ENCODE measurements around the gene TPM3. TPM values are rescaled to one million over a fixed set of nuclear protein-coding genes. Genes with fewer than 3 reads are reported as not detected.
"Not testable (repeated sequence)": the region's sequence is repeated elsewhere in the genome, so short reads cannot be mapped to it uniquely, and the experiment has no call there.

The TPM3 gene
- total RNA-seq, 1 donor from 2014 or later = 466 TPM

- no peak overlapping the region for H3K27ac Mint-ChIP-seq
- no peaks in the 10 kb centered on the region for H3K9me3 Mint-ChIP-seq
- H3K36me3 Mint-ChIP-seq (ENCODE audit: low read depth) = no peaks in the 10 kb centered on the region
- ChIA-PET CTCF (no interaction called here), POLR2A (no interaction called here)
- no peaks in the 10 kb centered on the region for H3K4me1 Mint-ChIP-seq
- intact Hi-C loops (cut with micrococcal nuclease) = no loop called here
- H3K4me3 Mint-ChIP-seq = no peak overlapping the region
- DNase-seq = no peak
- TF ChIP-seq, protein P1, sequence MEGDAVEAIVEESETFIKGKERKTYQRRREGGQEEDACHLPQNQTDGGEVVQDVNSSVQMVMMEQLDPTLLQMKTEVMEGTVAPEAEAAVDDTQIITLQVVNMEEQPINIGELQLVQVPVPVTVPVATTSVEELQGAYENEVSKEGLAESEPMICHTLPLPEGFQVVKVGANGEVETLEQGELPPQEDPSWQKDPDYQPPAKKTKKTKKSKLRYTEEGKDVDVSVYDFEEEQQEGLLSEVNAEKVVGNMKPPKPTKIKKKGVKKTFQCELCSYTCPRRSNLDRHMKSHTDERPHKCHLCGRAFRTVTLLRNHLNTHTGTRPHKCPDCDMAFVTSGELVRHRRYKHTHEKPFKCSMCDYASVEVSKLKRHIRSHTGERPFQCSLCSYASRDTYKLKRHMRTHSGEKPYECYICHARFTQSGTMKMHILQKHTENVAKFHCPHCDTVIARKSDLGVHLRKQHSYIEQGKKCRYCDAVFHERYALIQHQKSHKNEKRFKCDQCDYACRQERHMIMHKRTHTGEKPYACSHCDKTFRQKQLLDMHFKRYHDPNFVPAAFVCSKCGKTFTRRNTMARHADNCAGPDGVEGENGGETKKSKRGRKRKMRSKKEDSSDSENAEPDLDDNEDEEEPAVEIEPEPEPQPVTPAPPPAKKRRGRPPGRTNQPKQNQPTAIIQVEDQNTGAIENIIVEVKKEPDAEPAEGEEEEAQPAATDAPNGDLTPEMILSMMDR (IDR thresholded peaks at IDR 0.05) = no peak
- H3K27me3 Mint-ChIP-seq = no peaks in the 10 kb centered on the region
- no peak for ATAC-seq (ENCODE audit: low read depth)
Observed at GRCh38 chr1:154141240-154141639, 50.7 kb downstream of the TPM3 start.

- Mint-ChIP-seq H3K27ac (no peak overlapping the region), H3K4me1 (no peaks in the 10 kb centered on the region), H3K4me3 (no peak overlapping the region), H3K27me3 (no peaks in the 10 kb centered on the region), H3K9me3 (no peaks in the 10 kb centered on the region), H3K36me3 (ENCODE audit: low read depth) (no peaks in the 10 kb centered on the region)
- ATAC-seq (ENCODE audit: low read depth) (no peak), DNase-seq (no peak)
- ChIA-PET CTCF (no interaction called here), POLR2A (interaction anchor here (0.6 to 0.7 kb wide), 2 partner anchors 33 to 94 kb away, joined by 3 read pairs; no protein-coding TSS in a partner anchor)
- TF ChIP-seq, protein P1 (IDR thresholded peaks at IDR 0.05) = no peak
- intact Hi-C loops (cut with micrococcal nuclease) = no loop called here
Observed at GRCh38 chr1:154137888-154138287, 54.0 kb downstream of the TPM3 start.

- ChIA-PET CTCF (no interaction called here), POLR2A (no interaction called here)
- no peaks in the 10 kb centered on the region for H3K9me3 Mint-ChIP-seq
Observed at GRCh38 chr1:154133256-154133655, 58.6 kb downstream of the TPM3 start.

DNA sequence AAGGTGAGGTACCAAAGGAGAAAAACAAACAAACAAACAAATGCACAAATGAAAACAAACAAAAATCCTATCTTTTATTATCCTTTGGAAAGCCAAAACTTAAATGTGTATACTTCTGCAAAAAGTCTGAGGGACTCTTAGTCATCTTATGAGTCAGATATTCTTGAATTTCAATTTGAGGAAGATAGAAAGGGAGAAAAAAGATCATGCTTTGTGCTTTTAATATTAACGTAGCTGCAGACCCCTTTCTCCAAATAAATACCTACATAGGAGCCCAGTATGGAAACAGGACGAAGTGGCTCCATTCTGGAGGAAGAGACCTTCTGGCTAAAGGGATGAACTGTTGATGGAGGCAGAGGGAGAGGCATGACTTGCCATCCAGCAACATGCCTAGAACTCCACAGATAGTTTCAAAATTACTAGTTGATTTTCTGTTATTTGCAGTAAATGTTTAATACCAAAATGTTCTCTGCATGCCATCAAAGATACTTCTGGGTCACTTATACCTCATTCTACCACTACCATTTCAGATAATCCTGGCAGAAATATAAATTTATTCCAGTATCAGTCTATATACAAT lies 62.4 kb downstream of the TPM3 start:
- ChIA-PET POLR2A (no interaction called here), CTCF (interaction anchor here (0.6 kb wide), 1 partner anchor 45 kb away, joined by 3 read pairs; no protein-coding TSS in a partner anchor)
- Mint-ChIP-seq H3K4me3 (no peak overlapping the region), H3K27me3 (no peaks in the 10 kb centered on the region), H3K36me3 (ENCODE audit: low read depth) (no peaks in the 10 kb centered on the region), H3K4me1 (no peaks in the 10 kb centered on the region), H3K9me3 (peaks cover 2% of the 10 kb centered on the region), H3K27ac (no peak overlapping the region)
- intact Hi-C loops (cut with micrococcal nuclease) = no loop called here
- DNase-seq = no peak
- no peak for ATAC-seq (ENCODE audit: low read depth)
- TF ChIP-seq, protein P1 (IDR thresholded peaks at IDR 0.05) = no peak

More at GRCh38 chr1:154133256-154133655, 58.6 kb downstream of the TPM3 start:
- intact Hi-C loops (cut with micrococcal nuclease) = no loop called here
- no peak overlapping the region for H3K27ac Mint-ChIP-seq
- H3K27me3 Mint-ChIP-seq = no peaks in the 10 kb centered on the region
- H3K4me1 Mint-ChIP-seq = no peaks in the 10 kb centered on the region
- H3K36me3 Mint-ChIP-seq (ENCODE audit: low read depth) = no peaks in the 10 kb centered on the region
- ATAC-seq (ENCODE audit: low read depth) (no peak), DNase-seq (no peak)
- no peak overlapping the region for H3K4me3 Mint-ChIP-seq
- TF ChIP-seq, protein P1 (IDR thresholded peaks at IDR 0.05) = no peak

GRCh38 chr1:154123205-154123604 lies 68.7 kb downstream of the TPM3 start:
- H3K9me3 Mint-ChIP-seq; H3K4me3 Mint-ChIP-seq; H3K27me3 Mint-ChIP-seq; CTCF ChIA-PET; ATAC-seq (ENCODE audit: low read depth); H3K36me3 Mint-ChIP-seq (ENCODE audit: low read depth); DNase-seq; H3K27ac Mint-ChIP-seq; intact Hi-C loops (cut with micrococcal nuclease); H3K4me1 Mint-ChIP-seq: not testable (repeated sequence)
- POLR2A ChIA-PET = interaction anchor here (0.6 kb wide), 1 partner anchor 396 kb away, joined by 3 read pairs; the partner anchor contains the start of gene INTS3

GRCh38 chr1:154117642-154118041 lies 74.3 kb downstream of the TPM3 start:
- no peaks in the 10 kb centered on the region for H3K9me3 Mint-ChIP-seq
- H3K36me3 Mint-ChIP-seq (ENCODE audit: low read depth) = no peaks in the 10 kb centered on the region
- TF ChIP-seq, protein P1 (IDR thresholded peaks at IDR 0.05) = no peak
- no peaks in the 10 kb centered on the region for H3K27me3 Mint-ChIP-seq
- DNase-seq (no peak), ATAC-seq (ENCODE audit: low read depth) (no peak)
- intact Hi-C loops (cut with micrococcal nuclease) = no loop called here
- H3K4me3 Mint-ChIP-seq = no peak overlapping the region
- CTCF ChIA-PET = no interaction called here
- H3K27ac Mint-ChIP-seq = no peak overlapping the region
- peaks cover 4% of the 10 kb centered on the region for H3K4me1 Mint-ChIP-seq
- POLR2A ChIA-PET = interaction anchor here (0.6 kb wide), 1 partner anchor 19 kb away, joined by 6 read pairs; no protein-coding TSS in a partner anchor

Measured in activated B cell treated with CpG ODN at 0.5 μM for 24 hours (primary cell).